ENCODE results near the gene CIROP. TPM values are rescaled to one million over a fixed set of nuclear protein-coding genes. Genes with fewer than 3 reads are reported as not detected.

The CIROP gene
- total and polyA plus RNA-seq, 11 donors, result not detected

DNA sequence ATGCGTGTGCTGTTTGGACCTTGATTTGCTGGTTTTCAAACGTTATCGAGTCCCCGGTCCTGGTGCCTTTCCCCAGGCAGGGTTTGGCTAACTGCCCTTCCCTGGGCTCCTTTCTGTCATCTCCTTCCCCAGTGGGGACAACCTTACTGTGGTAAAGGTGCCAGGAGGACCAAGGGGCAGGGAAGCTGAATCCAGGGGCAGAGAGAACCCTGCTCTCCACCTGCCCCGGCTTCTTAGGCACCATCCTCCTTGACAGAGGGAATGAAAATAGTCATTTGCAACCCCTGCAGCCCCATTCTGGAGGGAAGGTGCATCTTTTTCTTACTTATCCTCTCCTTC is 9.3 kb upstream of the CIROP start:
- H3K9me3 ChIP-seq, result no peaks in the 10 kb centered on the region
- H3K27ac ChIP-seq, result peak overlapping the region in 1 of 12 donors; percentile 8
- no peaks in the 10 kb centered on the region for H3K36me3 ChIP-seq
- TF ChIP-seq POLR2A (IDR thresholded peaks at IDR 0.05), result no peak
- TF ChIP-seq, protein P1, sequence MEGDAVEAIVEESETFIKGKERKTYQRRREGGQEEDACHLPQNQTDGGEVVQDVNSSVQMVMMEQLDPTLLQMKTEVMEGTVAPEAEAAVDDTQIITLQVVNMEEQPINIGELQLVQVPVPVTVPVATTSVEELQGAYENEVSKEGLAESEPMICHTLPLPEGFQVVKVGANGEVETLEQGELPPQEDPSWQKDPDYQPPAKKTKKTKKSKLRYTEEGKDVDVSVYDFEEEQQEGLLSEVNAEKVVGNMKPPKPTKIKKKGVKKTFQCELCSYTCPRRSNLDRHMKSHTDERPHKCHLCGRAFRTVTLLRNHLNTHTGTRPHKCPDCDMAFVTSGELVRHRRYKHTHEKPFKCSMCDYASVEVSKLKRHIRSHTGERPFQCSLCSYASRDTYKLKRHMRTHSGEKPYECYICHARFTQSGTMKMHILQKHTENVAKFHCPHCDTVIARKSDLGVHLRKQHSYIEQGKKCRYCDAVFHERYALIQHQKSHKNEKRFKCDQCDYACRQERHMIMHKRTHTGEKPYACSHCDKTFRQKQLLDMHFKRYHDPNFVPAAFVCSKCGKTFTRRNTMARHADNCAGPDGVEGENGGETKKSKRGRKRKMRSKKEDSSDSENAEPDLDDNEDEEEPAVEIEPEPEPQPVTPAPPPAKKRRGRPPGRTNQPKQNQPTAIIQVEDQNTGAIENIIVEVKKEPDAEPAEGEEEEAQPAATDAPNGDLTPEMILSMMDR (IDR thresholded peaks at IDR 0.05), result no peak
- DNase-seq, result no peak
- WGBS, 4 donors, result 57 to 70% (median 63%) methylated on average over 4 to 5 of the region's 5 CpGs
- no peak for ATAC-seq
- peaks cover 0 to 15% (median 0%) of the 10 kb centered on the region in 9 donors for H3K27me3 ChIP-seq
- H3K4me3 ChIP-seq, result no peak overlapping the region
- intact Hi-C loops (cut with DNase I), result loop anchor here in 2 of 10 donors (5.0 kb wide), 1 partner anchor 42 kb away; no protein-coding TSS in a partner anchor
- peaks cover 0 to 28% (median 0%) of the 10 kb centered on the region in 12 donors for H3K4me1 ChIP-seq

DNA sequence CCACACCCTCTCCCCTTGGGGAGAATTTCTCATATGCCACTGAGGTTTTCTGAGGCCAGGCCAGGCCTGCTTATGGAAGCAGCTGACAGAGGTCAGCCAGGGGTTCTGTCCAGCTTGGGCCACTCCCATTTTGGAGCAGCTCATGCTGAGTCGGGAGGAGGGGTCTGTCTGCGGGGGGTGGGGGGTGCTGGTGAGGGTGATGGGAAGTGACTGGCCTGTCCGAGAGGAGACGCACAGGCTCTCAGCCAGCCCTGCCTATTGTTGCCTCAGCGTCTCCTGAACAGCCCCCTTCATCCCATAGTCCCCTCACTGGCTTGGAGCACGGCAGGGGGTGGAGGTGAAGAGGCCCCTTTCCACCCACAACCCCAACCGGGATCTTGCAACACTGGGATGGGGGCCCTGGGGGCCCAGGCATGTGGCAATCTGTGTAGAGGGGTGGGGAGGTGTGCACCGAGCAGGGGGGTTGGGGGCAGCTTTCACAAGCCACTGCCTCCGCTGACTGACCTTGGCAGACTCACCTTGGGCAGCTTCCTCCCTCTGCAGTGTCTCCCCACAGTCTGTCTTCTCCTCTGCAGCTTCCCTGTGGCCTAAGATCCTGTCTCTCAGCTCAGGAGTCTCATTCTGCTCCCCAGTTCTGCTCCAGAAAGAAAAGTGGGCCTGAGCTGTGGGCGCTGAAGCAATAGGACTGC is 8.8 kb upstream of the CIROP start:
- intact Hi-C loops (cut with DNase I), result loop anchor here in 2 of 10 donors (5.0 kb wide), 1 partner anchor 41 kb away; no protein-coding TSS in a partner anchor
- ATAC-seq, result peak in 1 of 4 donors; percentile 16
- Histone ChIP-seq H3K27me3 (peaks cover 0 to 15% (median 0%) of the 10 kb centered on the region in 9 donors), H3K36me3 (no peaks in the 10 kb centered on the region), H3K9me3 (no peaks in the 10 kb centered on the region), H3K4me1 (peaks cover 0 to 23% (median 0%) of the 10 kb centered on the region in 12 donors), H3K27ac (peak overlapping the region in 1 of 12 donors; percentile 8), H3K4me3 (no peak overlapping the region)
- DNase-seq, result no peak
- 48 to 66% (median 51%) methylated on average over 8 to 10 of the region's 10 CpGs for WGBS, 4 donors
- no peak for TF ChIP-seq POLR2A (IDR thresholded peaks at IDR 0.05)
- TF ChIP-seq, protein P1 (IDR thresholded peaks at IDR 0.05), result no peak

DNA sequence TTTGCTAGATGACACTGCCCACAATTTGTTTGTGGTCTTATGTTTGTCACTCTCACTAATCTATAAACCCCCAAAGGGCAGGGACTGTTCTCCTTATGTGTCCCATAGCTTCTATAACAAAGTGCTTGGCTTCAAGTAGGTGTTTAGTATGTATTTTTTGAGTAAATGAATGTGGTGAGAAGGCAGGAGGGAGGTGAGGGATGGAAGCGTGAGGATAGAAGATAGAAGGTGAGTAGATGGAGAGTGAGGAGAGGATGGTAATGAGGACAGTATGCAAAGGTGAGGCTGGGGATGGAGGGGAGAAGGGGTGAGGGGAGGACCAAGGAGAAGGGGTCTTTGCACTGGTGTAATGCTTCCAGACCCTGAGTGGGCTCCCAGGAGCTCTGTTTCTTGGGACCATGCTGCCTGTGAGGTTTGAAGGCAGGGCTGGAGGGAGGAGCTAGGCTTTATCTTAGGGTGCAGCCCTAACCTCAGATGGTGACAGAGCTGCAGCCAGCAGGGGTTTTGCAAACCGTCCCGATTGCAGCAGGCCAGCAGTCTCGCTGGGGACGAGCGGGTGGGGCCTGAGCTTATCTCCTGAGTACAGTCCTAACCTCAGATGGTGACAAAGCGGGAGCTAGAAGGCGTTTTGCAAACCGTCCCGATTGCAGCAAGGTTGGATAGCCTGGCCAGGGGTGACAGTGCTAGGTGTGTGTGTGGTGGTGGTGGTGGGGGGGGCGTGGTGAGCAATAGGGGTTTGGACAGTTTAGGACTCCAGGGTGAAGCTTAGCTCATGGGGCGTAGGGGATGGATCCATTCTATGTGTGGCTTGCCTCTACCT is 7.8 kb upstream of the CIROP start:
- Histone ChIP-seq H3K27ac (no peak overlapping the region), H3K4me1 (peaks cover 0 to 22% (median 0%) of the 10 kb centered on the region in 12 donors), H3K4me3 (no peak overlapping the region), H3K27me3 (peaks cover 0 to 15% (median 0%) of the 10 kb centered on the region in 9 donors), H3K9me3 (no peaks in the 10 kb centered on the region), H3K36me3 (no peaks in the 10 kb centered on the region)
- ATAC-seq, result peak in 1 of 4 donors; percentile 23
- TF ChIP-seq, protein P1 (IDR thresholded peaks at IDR 0.05), result no peak
- TF ChIP-seq POLR2A (IDR thresholded peaks at IDR 0.05), result no peak
- intact Hi-C loops (cut with DNase I), result loop anchor here in 2 of 10 donors (5.0 kb wide), 1 partner anchor 40 kb away; no protein-coding TSS in a partner anchor
- no peak for DNase-seq
- WGBS, 4 donors, result 50 to 62% (median 53%) methylated on average over 12 of the region's 12 CpGs

Data from heart left ventricle (tissue), 16 donors.